Endometrium (tissue), 2 donors: ENCODE results near the gene TP53INP2.
"Not testable (repeated sequence)": the region's sequence is repeated elsewhere in the genome, so short reads cannot be mapped to it uniquely, and the experiment has no call there.

Source experiments
- FAIRE-seq: peaks from 2 replicates; lab custom pipeline; 2012; peaks lifted over from hg19 to GRCh38; lab: Jason Lieb, UNC
- donor health status: control.
- donor health status: control.

TP53INP2 gene

DNA sequence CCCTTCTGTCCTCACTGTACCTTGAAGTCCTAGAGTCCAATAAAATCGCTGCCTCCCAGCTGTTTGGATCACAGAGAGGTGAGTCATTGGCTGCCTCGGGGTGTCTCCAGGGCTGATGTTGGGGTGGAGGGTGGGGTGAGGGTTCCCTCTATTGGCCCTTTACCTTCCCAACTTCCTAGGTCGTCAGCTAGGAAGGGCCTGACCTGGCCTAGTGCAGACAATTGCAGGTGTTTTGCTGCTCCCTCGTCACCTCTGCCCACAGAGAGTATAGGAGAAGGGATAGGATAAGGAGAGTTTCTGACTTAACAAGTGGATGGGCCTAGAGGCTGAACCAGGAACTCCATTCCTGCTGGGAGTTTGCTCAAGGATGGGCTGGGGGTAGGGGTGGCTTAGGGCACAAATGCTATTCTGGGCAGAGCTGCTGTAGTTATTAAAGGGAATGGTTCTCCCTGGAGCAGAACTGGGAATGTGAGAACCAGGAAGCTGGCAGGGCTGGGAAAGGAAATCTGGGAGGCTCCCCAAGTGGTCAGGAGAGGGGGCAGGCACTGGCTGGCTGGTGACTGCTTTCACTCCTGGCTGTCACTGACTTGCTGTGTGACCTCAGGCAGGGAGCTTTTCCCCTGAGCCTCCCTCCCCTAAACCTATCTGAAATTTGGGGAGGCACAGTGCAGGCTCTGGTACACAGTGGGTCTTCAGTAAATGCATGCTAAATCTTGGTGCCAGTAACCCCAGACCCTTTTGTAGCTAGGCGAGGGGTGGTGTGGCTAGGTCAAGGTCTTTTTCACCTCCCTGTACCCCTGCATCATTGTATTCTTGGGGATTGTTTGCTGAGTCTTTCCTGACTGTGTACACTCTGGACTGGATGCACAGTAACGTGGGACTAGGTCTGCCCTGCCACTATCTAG lies 1.5 kb downstream of the TP53INP2 start:
- no peak for FAIRE-seq

DNA sequence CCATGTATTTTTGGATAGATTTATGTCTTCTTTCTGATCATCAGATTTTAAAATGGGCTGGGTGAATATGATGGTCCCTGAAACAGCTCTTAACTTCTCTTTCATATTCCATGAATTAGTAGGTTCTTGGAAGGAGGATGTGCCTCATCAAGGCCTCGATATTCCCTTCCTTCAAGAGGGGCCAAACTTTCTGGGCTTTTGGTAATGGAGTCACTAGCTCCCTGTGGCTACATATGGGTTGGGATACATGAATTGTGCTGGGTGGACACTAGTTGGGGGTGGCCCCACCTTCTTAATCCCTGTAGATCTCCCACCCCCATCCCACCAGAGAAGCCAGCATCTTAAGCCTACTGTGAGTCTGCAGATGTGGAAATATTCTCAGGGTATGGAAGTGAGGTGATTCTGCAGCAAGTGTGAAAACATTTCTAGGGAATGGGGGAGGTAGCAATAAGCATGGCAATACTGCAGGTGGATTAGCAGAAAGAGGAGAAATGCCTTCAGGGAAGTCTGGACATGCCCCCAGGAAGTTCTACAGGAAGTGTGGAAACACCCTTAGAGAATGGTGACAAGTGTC lies 2.2 kb downstream of the TP53INP2 start:
- FAIRE-seq = no peak

DNA sequence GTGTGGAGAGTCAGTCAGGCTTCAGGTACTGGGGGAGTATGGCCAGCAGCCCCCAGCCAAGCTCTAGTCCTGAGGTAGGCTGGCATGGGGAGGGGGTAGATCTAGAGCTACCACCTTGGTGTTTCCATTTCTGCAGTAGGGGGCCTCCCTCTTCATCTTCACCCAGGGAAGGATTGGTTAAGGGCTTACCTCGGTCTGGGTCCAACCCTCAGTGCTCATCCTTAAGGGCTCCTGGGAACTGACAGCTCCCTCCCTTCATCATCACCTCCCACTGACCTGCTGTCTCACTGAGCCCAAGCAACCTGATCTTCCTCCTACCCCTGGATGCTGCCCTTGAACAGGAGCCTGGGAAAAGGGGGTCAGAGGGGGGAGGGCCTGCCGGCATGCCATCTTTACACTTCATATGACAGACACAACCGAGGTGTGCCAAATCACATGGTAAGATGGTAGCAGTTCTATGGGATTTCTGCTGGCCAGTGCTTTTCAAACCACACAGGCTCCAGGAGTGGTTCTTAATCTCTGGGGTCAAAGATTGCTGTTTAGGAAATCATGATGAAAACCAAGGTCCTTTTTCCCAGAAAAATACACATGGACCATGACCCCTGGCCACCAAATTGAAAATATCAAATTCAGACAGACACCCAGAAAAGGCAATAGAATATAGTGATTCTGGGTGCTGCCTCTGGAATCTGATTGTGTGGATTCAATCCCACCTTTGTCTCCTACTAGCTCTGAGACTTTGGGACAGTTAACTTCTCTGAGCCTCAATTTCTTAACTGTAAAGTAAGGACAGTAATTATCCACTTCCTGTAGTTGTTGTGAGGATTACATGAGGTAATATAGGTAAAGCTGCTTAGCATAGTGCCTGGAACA lies 3.0 kb downstream of the TP53INP2 start:
- FAIRE-seq = no peak

DNA sequence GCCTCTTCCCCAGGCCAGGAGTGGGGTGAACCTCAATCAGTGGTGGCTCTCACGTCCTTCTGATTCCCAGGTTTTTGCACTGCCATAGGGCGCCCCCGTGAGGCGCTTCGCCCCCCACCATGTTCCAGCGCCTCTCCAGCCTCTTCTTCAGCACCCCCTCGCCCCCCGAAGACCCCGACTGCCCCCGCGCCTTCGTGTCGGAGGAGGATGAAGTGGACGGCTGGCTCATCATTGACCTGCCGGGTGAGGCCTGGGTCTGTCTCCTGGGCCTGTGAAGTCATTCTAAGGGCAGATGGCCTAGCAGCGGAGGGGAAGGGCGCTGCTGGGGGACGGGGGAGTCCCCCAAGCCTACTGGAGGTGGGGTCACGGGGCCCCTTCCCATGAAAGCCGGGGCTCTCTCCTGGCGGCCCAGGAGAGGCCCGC lies 4.5 kb downstream of the TP53INP2 start:
- no peak for FAIRE-seq

DNA sequence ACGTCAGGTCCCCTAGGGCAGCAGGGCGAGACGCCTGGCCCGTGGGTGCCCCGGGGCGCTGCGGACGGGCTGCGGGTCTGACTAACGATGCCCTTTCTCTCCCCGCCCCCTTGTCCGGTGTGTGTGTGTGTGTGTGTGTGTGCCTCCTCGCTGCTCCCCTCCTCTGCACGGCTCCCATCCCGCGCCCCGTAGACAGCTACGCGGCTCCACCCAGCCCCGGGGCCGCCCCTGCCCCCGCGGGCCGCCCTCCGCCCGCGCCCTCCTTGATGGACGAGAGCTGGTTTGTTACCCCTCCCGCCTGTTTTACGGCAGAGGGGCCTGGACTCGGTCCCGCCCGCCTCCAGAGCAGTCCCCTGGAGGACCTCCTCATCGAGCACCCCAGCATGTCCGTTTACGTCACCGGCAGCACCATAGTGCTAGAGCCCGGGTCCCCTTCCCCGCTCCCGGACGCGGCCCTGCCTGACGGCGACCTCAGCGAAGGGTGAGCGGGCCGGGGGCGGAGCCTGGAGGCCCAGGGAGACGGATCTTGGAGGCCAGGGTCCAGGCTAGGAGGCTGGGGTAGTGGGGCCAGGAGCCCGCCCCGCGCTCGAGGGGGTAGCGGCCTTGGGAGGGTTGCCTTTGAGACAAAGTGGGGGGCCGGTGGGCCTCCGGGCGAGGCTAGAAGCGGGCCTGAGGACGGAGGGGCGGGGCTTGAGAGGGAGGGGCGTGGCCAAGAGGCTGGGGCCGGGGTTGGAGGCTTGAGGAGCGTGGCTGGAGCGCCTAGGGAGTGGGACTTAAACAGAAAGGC lies 5.1 kb downstream of the TP53INP2 start:
- FAIRE-seq = no peak

DNA sequence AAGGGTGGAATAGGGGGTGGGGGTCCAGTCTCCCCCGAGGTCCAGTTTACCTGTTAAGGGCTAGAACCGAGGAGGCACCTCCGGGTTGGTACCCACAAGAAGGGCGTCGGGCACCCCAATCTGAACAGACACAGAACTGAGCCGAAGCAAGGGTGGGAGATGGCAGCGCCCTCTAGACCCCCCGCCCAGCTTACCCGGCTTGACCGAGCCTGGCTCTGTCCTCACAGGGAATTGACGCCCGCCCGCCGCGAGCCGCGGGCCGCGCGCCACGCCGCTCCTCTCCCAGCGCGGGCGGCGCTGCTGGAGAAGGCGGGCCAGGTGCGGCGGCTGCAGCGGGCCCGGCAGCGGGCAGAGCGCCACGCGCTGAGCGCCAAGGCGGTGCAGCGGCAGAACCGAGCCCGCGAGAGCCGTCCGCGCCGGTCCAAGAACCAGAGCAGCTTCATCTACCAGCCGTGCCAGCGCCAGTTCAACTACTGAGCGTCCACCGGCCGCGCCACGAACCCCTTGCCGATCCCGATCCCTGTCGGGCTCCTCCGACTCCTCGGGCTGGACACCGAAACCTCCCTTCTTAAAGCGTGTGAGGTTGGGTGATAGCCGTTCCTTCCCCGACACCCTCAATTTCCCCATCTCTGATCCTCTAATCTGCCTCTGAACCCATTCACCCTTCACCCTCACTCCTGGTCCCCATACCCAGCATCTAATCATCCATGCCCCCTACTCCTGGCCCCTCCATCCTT lies 5.9 kb downstream of the TP53INP2 start:
- FAIRE-seq = no peak

DNA sequence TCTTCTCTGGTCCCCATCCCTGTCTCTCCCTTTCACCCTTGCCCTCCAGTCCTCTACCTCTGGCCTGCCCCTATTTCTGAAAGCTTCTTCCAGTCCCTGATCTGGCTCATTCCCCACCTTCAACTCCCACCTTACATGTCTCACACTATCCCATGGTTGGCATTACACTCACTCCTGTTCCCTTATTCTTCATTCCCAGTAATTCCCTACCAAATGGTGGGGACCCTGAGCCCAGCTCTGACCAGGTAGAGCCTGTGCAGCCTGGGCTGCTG lies 6.4 kb downstream of the TP53INP2 start:
- no peak for FAIRE-seq

DNA sequence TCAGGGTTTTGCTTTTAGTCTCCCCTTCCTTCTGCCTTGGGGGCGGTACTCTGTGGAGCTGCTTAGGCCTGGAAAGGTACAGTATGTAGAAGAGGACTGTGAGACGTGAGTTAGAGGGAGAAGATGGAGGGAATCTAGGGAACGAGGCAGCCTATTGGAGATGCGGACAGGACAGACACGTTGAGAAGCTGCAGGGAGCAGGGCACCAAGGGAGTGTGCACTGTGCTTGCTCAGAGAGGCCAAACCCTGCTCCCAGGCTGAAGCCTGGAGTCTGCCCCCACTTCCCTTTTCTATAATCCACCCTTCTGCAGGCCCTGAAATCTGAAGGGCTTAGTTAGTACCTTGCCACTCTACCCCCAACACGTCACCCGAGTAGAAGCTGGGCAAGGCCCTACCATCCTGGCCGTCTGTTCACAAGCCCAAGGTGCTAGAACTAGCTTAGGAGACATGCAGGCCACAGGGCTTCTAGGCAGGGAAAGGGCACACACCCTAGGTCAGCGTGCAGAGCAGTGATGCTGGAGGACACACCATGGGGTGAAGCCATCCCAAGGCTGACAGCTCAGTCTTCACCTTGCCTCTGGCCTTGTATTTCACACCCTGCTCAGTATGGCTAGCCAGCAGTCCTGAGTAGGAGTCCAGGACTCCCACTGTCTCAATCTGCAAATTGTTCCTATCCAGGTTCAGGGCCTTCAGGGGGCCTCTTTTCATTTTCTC lies 6.9 kb downstream of the TP53INP2 start:
- no peak for FAIRE-seq

DNA sequence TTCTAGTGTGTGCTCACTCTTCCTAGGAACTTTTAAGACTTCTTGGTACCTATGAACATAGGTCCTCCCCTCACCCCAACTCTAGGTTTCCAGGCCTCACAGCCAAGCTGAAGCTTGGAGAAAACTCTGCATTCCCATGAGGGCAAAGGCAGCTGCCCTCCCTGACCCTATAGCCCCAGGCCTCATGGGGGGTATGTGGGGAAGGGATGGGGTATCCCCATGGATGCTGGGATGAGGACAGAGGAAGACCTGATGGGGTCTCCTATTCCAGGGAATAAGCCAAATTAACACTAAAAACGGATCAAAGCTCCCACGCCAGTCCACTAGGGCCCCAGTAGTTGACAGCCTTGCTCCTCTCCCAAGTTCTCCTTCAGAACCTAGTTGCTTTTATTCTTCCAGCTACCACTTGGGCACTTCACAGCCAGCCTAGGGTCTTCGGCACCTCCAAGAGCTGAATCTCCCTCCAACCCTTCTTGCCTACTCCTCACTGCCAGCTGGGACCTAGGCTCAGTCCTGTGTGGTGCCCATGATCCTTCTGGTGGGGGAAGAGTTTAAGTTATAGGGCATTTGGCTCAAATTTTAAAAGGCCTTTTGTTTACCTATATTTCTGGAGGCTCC lies 7.8 kb downstream of the TP53INP2 start:
- FAIRE-seq = no peak

DNA sequence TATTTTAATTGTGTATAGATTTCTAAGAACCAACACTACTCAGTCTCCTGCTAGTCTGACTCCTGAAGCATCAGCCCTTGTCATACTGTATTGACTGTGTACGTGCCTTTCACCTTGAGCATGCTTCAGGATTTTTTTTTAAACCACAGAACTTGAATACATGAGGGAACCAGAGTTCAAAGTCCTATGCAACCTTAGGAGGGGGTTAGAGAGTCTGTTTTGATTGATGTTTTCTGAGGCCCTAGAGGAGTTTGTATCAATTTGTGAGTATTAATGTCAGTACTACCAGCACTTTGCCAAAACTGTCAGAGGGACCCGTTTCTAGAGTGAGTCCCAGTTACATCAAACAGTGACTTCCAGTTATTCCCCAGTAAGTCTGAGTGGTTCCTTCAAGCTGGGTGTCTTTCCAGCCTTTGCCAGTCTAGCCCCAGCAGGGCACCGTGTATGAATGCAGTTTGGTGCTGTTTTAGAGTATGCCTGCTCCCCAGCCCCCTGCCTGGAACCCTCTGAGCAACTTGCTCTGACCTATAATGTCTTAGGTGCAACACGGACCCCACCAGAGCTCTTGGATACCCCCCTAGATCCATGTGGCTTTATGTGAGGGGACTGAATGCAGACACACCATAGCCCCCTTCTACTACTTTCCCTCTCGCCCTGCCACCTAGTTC lies 8.5 kb downstream of the TP53INP2 start:
- FAIRE-seq = no peak

DNA sequence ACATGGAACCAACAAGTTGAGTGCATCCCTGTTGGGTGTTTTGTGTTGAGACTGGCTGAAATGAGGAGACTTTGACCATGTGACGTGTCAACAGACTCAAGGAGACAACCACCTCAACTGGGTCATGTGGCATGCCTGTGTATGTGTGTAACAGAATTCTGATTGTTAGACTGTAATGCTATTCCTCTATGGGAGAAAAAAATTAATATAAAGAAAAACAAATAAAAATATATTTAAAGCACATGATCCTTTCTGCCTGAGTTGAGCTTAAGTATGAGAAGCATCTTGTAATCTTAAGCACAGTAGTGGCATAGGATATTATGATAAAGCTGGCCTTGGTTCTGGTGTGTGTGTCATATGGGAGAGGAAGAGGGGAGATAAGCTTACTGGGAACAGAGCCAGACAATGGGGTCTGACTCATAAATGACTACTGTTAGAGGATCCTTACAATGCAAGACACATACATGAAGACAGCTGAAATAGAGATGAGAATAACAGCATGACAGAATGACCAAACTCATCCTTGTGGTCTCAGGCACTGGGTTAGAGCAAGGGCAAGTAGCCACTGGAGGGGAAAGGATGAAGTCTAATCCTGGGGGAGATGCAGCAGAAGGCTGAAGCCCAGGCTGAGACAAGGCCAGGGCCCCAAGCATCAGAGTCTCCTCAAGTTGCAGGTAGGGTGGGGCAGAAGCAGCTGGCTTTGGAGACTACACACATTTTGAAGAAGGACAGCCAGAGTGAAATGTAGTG lies 9.2 kb downstream of the TP53INP2 start:
- no peak for FAIRE-seq

DNA sequence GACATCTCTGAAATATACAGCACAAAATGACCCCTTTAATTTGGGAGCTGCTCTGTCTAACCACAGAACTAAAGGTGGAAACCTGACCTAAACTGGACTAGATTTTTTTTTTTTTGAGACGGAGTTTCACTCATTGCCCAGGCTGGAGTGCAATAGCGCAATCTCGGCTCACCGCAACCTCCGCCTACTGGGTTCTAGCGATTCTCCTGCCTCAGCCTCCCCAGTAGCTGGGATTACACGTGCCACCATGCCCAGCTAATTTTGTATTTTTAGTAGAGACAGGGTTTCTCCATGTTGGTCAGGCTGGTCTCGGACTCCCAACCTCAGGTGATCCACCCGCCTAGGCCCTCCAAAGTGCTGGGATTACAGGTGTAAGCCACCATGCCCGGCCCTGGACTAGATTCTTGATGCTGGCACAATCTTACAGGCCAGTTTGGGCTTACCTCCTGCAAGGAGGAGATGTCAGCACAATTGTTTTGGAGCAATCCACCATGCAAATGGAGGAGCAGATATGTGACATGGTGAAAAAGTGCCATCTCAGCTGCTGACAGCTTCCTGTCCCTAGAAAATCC lies 9.9 kb downstream of the TP53INP2 start:
- not testable (repeated sequence) for FAIRE-seq

DNA sequence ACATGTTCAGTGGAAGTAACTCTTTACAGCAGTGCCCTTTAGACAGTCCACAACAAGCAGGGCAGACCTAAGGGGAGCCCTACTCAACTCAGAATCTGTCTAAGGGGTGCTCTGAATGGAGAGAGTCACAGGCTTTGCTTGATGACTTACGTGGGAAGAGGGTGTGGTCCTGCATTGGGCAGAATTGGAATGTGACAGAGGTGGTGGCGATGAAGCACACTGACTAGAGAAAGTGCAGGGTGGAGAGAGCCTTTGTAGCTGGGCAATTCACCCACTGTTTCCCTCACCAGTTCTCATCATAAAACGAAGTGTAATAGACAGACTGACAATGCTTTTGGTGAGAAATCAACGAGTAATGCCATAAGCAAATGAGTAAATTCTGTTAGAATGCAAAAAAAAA lies 11.2 kb downstream of the TP53INP2 start:
- FAIRE-seq = no peak

DNA sequence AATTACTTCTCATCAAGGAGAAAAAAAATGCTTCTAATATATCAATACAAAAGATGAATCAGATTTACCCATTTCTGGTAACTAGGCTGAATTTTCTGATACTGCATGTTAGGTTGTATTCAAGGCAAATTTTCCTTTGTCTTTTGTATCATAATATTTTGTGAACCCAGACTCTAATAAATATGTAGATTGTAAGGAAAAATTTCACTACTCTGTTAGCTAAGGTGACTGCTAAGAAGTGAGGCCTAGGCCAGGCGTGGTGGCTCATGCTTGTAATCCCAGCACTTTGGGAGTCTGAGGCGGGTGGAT lies 12.7 kb downstream of the TP53INP2 start:
- FAIRE-seq = no peak

DNA sequence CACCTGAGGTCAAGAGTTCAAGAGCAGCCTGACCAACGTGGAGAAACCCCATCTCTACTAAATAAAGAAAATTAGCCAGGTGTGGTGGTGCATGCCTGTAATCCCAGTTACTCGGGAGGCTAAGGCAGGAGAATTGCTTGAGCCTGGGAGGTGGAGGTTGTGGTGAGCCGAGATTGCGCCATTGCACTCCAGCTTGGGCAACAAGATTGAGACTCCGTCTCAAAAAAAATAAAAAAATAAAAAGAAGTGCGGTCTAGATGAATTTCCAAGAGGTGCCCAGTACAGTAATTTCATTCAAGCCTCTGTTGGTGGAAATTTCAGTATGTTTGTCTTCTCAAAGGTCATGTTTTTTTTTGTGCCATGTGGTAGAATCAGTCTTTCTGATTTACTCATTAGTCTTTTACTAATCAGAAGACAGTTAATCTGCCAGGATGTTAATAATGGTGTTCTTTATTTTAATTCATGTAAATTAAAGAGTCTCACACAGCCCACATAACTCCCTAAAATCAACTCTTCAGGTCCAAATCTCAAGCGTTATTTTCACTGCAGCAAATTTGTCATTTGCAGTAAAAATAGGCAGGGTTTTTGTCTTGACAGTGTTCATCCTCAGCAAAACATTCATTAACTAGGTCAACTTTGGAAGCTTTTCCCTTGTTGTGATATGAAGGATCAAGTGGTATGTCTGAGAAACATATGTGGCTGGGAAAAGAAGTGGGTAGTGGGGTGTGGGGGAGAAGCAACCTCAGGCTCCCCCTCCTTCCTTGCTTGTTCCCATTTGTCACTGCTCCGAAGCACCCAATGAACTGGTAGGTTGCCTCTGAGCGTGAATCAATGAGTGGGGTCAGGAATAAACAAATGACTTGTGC lies 13.3 kb downstream of the TP53INP2 start:
- no peak for FAIRE-seq

DNA sequence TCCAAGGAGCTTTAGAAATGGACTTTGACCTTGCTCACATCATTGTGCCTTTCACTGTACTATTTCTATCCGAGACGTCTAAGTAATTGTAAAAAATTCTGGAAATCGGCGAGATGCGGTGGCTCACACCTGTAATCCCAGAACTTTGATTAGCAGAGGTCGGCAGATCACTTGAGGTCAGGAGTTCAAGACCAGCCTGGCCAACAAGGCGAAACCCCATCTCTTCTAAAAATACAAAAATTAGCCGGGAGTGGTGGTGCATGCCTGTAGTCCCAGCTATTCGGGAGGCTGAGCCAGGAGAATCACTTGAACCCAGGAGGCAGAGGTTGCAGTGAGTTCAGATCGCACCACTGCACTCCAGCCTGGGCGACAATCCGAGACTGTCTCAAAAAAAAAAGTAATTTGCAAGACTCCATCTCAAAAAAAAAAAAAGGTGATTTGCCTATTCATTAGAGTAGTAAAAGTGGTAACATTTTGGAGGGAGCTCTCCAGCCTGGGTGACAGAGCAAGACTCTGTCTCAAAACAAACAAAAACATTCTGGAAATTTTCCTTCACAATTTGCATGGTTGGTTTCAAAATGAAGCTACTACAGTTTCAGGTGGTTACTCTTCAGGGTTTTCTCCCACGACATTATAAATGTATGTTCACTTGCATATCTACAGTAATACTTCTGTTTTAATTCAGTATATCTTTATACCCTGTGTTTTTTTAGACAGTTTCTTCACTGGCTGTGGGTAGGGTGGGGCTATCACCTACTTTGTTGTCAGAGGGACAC lies 15.3 kb downstream of the TP53INP2 start:
- FAIRE-seq = not testable (repeated sequence)

DNA sequence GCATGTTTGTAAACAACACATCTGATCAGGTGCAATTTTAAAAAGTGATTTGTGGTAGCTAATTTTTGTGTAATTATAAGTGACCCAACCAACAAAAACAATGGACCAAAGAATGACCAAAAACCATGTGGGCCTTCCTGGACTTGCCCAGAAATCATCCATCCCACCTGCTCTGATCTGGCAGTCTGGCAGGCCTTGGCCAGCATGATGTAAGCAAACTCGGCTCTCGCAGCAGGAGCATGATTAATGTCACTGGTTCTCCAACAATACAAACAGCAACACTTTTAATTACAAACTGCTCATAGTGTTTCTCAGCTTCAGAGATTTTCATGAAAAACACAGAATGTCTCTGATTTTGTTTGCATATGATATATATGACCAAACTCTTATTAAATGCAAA lies 16.1 kb downstream of the TP53INP2 start:
- FAIRE-seq = no peak
